Adipose tissue (tissue), 3 donors: Measurements from ENCODE around the gene ALKBH7. TPM values are rescaled to one million over a fixed set of nuclear protein-coding genes. Genes with fewer than 3 reads are reported as not detected.
A peak's percentile ranks its signal among the peaks of the same experiment; 100 is the strongest.
"Not testable (repeated sequence)": the region's sequence is repeated elsewhere in the genome, so short reads cannot be mapped to it uniquely, and the experiment has no call there.

Experiments
- H3K27ac ChIP-seq: one replicate; pipeline ENCODE4 v1.5.1; 2013; ENCODE audit warnings: low read depth, low read length
- WGBS, 3 donors: extraction: QIAGEN DNeasy Blood & Tissue Kit; methylation state at CpG; one replicate each; pipeline ENCODE4 v1.1.7; 2013; 5-methylcytosine and 5-hydroxymethylcytosine counted together
- polyA plus RNA-seq, 3 donors: library from polyadenylated mRNA; stranded (reverse); fragments of 200-250 nt; gene quantifications; one replicate each; pipeline ENCODE4 v1.2.3, GENCODE V29; 2013
- donor health status: healthy with polysubstance abuse.
- donor health status: Bipolar disorder and iron deficiency.
- donor health status: healthy.

Gene ALKBH7
- polyA plus RNA-seq, 3 donors, result 68.7 to 71.8 (median 70.9) TPM

DNA sequence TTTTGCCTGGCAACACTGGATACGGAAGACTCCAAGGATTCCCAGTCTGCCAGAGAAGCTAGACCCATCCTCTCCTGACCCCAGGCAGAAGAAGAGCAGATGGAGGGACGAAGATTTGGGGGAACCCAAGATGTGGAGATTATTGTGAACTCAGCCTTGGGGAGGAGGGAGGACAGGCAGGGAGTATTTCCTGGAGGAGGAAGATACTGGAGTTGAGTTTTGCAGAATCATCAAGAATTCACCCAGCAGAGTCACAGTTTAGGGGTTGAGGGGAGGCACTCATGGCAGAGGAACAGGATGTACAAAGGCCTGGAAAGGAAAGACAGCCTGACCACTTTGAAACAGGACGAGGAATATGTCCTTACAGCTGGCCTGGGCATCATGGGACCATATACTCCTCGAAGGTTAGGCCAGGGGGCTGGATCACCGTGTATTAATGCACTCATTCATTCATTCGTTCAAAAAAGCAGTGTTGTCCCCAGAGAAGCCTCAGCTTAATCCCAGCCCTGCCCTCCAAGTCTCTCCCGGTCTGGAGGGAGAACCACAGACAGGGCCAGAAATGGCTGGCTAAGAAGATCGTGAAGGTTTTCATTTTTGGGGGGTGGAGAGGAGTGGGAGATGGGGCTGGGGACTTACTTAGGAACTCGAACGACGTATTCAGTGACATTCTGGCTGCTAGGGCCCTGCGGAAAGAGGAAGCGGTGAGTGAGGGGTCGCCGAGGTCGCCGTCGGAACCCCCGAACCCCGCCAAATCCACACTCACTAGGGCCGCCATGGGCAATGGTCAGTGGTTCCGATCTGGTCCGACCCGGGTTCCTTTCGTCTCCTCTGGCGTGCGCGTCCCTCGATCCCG is 19.9 kb downstream of the ALKBH7 start:
- WGBS, 3 donors, result 7 to 8% (median 7%) methylated on average over 30 of the region's 30 CpGs

DNA sequence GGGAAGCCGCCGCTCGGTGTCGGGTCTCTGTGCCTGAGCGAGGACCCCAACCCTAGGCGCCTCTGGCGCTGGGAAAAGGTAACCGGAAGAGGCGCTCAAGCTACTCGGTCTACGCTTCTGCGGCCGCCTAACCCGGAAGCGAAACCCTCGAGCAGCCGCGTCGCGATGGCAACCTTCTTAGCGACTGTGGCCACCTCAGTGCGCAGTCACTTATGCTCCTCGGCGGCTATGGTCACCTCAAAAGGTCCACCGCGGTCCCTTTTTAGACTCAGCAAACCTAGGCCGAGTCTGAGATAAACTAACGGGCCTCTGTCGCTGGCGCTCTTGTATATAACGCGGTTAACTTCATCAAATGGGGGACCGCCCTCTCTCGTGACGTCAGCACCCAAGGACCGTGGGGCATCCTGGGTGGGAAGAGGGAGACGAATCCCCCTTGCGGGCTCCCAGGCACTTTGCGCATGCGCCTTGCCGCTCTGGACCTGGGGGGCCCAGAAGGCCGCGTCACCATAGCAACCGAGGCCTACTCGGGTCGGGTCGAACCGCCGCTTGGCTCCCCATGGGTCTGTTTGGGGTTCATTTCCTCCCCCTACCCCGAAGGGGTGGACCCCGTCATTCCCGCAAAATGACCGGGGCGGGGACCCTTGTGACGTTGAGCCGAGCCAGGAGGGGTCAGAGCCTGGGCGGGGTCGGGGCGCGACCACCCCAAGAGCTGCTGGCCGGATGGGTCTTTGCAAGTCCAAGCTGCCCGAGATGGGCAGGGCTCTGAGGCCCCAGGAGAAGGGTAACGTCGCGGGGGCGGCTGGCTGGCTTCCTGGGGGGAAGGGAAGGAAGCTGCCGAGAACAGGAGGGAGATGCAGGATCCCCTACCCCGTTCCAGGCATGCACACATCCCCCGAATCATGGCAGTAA is 20.7 kb downstream of the ALKBH7 start, which contains the start of gene GTF2F1:
Gene GTF2F1 (minus strand): TSS at position 91 of the 909 bp plus-strand sequence. CDS start 169 bp downstream, outside the sequence.
- whole genome bisulfite sequencing, 3 donors, result 0 to 1% (median 0%) methylated on average over 65 to 69 of the region's 69 CpGs
- peak within 1 kb of the TSS; percentile 32 for H3K27ac ChIP-seq

More for the DNA sequence above, 19.9 kb downstream of the ALKBH7 start:
- H3K27ac ChIP-seq, result no peak overlapping the region

GRCh38 chr19:6393983-6394412 is 21.4 kb downstream of the ALKBH7 start:
- WGBS, 3 donors, result 24 to 29% (median 25%) methylated on average over 14 of the region's 14 CpGs
- no peak overlapping the region for H3K27ac ChIP-seq

DNA sequence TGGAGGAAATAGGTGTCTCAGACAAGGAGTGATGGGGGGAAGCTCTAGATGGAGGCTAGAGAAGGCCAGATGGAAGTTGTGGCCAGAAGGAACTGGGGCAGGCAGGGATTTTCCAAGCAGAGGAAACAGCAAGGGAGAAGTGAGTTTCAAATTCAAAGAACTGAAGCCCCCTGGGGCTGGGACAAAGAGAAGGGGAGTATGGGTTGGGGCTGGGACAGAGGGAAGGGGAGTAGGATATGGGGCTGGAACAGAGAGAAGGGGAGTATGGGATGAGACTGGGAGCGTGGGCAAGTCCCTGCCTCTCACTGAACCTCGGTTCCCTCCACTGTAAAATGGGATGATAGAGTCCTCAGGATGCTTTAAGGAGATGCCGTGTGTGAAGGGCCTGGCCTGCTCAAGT is 22.2 kb downstream of the ALKBH7 start:
- H3K27ac ChIP-seq, result no peak overlapping the region
- WGBS, 3 donors, result 86 to 94% (median 87%) methylated on average over 3 of the region's 3 CpGs

DNA sequence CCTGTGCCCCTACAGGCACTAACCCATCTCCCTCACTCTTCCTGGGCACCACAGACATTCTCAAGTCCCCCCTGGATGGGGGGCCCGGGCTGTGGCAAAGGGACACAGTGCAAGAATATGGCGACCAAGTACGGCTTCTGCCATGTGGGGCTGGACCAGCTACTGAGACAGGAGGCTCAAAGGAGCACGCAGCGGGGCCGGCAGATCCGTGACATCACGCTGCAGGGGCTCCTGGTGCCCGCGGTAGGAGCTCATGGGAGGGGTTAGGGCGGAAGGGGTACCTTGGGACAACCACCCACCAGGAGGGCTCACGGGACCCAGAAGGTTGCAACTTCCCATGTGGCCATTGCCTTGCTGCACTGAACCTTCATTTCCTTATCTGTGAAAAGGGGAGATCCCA is 23.7 kb downstream of the ALKBH7 start:
- H3K27ac ChIP-seq, result no peak overlapping the region
- 94 to 96% (median 95%) methylated on average over 12 of the region's 12 CpGs for WGBS, 3 donors

GRCh38 chr19:6400062-6400944 is 27.7 kb downstream of the ALKBH7 start:
- not testable (repeated sequence) for H3K27ac ChIP-seq
- WGBS, 3 donors, result 85 to 92% (median 92%) methylated on average over 23 of the region's 23 CpGs

- no peak overlapping the region for H3K27ac ChIP-seq
- 86 to 93% (median 89%) methylated on average over 10 of the region's 10 CpGs for WGBS, 3 donors
Observed at GRCh38 chr19:6402058-6402457, 29.5 kb downstream of the ALKBH7 start.

- no peak overlapping the region for H3K27ac ChIP-seq
- 46 to 62% (median 50%) methylated on average over 22 of the region's 22 CpGs for WGBS, 3 donors
Observed at GRCh38 chr19:6402837-6403608, 30.4 kb downstream of the ALKBH7 start.

DNA sequence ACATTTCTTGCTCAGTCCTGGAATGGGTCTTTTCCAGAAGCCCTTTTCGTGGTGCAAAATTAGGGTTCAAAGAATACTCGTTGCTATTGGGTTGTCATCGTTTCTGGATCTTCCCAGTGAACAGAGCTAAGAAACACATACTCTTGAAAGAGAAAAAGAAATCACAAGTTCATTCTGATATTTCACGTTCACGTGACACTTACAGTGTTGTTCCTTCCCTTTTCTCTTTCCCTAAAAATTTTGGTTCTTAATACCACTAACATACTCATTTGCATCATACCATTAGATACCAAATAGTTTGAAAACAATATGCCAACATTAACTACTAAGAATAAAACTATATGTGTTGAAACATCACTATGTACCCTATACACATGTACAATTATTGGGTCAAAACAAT is 33.8 kb downstream of the ALKBH7 start:
- H3K27ac ChIP-seq, result no peak overlapping the region
- WGBS, 3 donors, result 70 to 88% (median 74%) methylated on average over 5 of the region's 5 CpGs

DNA sequence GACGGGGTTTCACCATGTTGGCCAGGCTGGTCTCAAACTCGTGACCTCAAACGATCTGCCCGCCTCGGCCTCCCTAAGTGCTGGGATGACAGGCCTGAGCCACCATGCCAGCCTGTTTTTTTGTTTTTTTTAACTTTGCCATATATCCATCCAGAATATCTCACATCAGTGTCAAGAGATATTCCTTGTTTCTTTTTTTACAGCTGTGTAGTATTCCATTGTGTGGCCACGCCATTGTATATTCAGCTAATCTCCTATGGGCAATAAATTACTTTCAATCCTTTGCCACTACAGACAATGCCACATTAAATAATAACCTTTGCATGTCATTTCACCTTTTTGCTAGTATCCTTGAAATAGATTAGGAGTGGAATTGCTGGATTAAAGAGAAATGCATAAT is 36.8 kb downstream of the ALKBH7 start:
- no peak overlapping the region for H3K27ac ChIP-seq
- WGBS, 3 donors, result 87 to 97% (median 88%) methylated on average over 6 of the region's 6 CpGs

- no peak overlapping the region for H3K27ac ChIP-seq
- 55 to 73% (median 71%) methylated on average over 12 of the region's 12 CpGs for WGBS, 3 donors
Observed at GRCh38 chr19:6412061-6412446, 39.5 kb downstream of the ALKBH7 start.

GRCh38 chr19:6412447-6413091 is 40.0 kb downstream of the ALKBH7 start:
- H3K27ac ChIP-seq, result no peak overlapping the region
- WGBS, 3 donors, result 46 to 58% (median 50%) methylated on average over 15 of the region's 15 CpGs

DNA sequence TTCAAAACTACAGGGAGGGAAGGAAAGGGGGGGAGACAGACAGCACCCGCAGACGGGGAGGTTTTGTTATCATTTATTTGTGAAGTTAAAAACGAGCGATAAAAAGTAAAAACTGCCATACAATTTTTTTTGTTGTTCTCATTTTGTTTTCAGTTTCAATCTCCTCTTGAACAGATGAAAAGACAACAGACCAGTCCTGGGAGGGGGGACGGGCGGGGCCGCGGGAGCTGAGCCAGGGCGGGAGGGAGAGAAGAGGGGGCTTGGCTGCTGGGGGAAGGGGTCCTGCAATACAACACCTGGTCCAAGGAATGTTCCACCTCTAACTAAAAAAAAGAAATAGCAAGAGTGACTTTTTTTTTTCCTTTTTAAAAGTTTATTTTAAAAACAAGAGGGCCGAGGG is 40.7 kb downstream of the ALKBH7 start:
- WGBS, 3 donors, result 51 to 65% (median 63%) methylated on average over 10 of the region's 10 CpGs
- H3K27ac ChIP-seq, result no peak overlapping the region

- 72 to 74% (median 73%) methylated on average over 42 of the region's 42 CpGs for WGBS, 3 donors
- no peak overlapping the region for H3K27ac ChIP-seq
Observed at GRCh38 chr19:6413721-6414643, 41.4 kb downstream of the ALKBH7 start.

DNA sequence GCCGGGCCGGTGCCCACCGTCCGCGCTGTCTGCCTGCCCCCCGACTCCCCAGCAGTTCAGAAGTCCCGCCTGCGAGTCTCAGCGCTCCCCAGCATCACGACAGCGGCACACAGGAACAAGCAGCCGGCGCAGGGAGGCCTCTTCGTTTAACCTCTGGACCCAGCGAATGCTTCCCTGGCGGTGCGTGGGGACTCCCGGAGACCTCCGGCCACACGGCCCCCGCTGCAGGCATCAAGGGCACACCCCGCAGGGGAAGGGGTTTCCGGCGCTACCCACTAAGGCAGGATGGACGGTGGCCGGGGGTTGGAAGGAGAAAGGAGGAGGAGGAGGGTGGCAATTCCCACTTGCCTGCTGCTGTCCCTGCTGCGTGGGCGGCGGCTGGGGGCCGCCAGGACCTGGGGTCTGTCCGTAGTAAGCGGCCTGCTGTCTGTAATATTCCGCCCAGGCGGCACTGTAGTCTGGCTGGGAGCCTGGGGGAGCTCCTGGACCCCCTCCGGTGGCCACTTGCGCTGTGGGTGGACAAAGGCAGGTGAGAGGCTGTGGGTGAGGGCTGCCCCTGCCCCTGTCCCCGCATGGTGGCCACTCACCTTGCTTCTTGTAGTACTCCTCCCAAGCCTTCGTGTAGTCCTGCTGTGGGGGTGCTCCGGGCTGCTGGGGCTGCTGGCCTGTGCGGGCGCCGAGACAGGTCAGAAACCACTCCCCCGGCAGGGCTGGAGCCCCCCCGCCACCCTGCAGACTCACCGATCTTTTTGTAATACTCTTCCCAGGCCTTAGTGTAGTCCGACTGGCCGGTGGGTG is 42.4 kb downstream of the ALKBH7 start:
- H3K27ac ChIP-seq, result no peak overlapping the region
- 92 to 94% (median 92%) methylated on average over 44 to 47 of the region's 47 CpGs for WGBS, 3 donors
